Uterus (tissue), 4 donors: ENCODE measurements around the gene PARD3. TPM values are rescaled to one million over a fixed set of nuclear protein-coding genes. Genes with fewer than 3 reads are reported as not detected.
A peak's percentile ranks its signal among the peaks of the same experiment; 100 is the strongest.

Source experiments
- DNase-seq, 2 donors: peaks; one replicate each; pipeline ENCODE4 v3.0.0-alpha.2; 2019 to 2020
- H3K27ac ChIP-seq, 2 donors: fragments of 200-600 bp; sonication (generic); 1 replicate in 1 of 2; 2 replicates in 1 of 2; pipeline ENCODE4 v1.5.1; 2016 to 2018
- H3K27me3 ChIP-seq, 2 donors: fragments of 200-600 bp; sonication (generic); one replicate each; pipeline ENCODE4 v1.5.1; 2018 to 2019; ENCODE audit warnings: control low read depth in 1 of 2
- H3K36me3 ChIP-seq, 2 donors: fragments of 200-600 bp; sonication (generic); one replicate each; pipeline ENCODE4 v1.5.1; 2019; ENCODE audit warnings: control low read depth in 1 of 2
- H3K4me1 ChIP-seq, 2 donors: fragments of 200-600 bp; sonication (generic); one replicate each; pipeline ENCODE4 v1.5.1; 2018 to 2019; ENCODE audit warnings: control low read depth in 1 of 2
- H3K4me3 ChIP-seq, 2 donors: fragments of 200-600 bp; sonication (generic); 1 replicate in 1 of 2; 2 replicates in 1 of 2; pipeline ENCODE4 v1.5.1; 2018 to 2019; ENCODE audit warnings: mild to moderate bottlenecking in 1 of 2
- H3K9me3 ChIP-seq, 2 donors: fragments of 200-600 bp; sonication (generic); one replicate each; pipeline ENCODE4 v1.5.1; 2019; ENCODE audit warnings: control low read depth in 1 of 2
- POLR2A ChIP-seq, 2 donors: fragments of 450-650 bp; IDR thresholded peaks; one replicate each; pipeline ENCODE4 v1.6.1; 2016; ENCODE audit warnings: antibody characterized with exemption in 2 of 2, mild to moderate bottlenecking in 1 of 2, moderate library complexity in 1 of 2
- intact Hi-C: fragments of 100-400 bp; cut with DNase I; formaldehyde crosslinking; loops from one replicate; pipeline ENCODE4 v1.15.1; 2023; ENCODE audit warnings: low total_unique reads
- total RNA-seq, 4 donors: library from RNA; depleted of rRNA in 3 of 4; stranded (reverse); fragments of >200 nt in 3 of 4; gene quantifications; one replicate each; pipeline versions ENCODE4 v1.1.0 to v1.2.4, GENCODE V29; 2014 to 2023
- TF ChIP-seq, protein P1 (sequence below), 4 experiments: fragments of 200-600 bp in 2 of 4; fragments of 450-650 bp in 2 of 4; sonication (generic) in 2 of 4; IDR thresholded peaks; one replicate each; pipeline ENCODE4 v1.5.1; 2016 to 2019; ENCODE audit warnings: antibody characterized with exemption in 4 of 4, mild to moderate bottlenecking in 2 of 4, moderate library complexity in 1 of 4
- donor health status: DM: yes; HTN: yes; CAD: no.

PARD3 gene
- total RNA-seq, 4 donors from 2014 or later, result 42.1 to 96.1 (median 51.5) TPM

DNA sequence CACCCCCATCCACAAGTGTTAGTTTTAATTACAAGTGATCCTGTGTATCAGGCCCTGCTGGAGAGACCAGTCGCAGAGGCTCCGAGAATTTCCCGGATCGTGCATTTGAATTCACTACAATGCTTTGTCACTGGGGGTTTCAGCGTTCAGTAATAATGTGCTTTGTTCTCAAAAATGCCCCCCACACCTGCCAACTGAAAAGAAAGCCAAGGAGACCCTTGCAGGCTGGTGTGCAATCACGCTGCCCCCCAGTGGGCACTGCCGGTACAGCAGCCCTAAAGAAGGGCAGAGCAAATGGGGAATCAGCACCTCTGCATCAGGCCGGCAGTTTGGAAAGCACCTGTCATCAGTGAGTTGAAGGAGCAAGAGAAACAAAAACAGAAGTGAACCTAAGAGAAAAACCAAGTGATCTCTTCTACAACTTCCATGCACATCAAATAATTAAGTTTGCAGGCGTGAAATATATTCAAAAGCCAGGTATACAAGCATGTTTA lies 177.6 kb downstream of the PARD3 start:
- DNase-seq, result peak; percentile 57 to 61
- Histone ChIP-seq H3K4me3 (no peak overlapping the region), H3K27me3 (no peaks in the 10 kb centered on the region), H3K27ac (no peak overlapping the region), H3K9me3 (no peaks in the 10 kb centered on the region), H3K36me3 (no peaks in the 10 kb centered on the region), H3K4me1 (peaks cover 0 to 12% of the 10 kb centered on the region in 2 donors)
- intact Hi-C loops, result loop anchor here (10.0 kb wide), 1 partner anchor 1443 kb away; no protein-coding TSS in a partner anchor
- TF ChIP-seq, protein P1, sequence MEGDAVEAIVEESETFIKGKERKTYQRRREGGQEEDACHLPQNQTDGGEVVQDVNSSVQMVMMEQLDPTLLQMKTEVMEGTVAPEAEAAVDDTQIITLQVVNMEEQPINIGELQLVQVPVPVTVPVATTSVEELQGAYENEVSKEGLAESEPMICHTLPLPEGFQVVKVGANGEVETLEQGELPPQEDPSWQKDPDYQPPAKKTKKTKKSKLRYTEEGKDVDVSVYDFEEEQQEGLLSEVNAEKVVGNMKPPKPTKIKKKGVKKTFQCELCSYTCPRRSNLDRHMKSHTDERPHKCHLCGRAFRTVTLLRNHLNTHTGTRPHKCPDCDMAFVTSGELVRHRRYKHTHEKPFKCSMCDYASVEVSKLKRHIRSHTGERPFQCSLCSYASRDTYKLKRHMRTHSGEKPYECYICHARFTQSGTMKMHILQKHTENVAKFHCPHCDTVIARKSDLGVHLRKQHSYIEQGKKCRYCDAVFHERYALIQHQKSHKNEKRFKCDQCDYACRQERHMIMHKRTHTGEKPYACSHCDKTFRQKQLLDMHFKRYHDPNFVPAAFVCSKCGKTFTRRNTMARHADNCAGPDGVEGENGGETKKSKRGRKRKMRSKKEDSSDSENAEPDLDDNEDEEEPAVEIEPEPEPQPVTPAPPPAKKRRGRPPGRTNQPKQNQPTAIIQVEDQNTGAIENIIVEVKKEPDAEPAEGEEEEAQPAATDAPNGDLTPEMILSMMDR (IDR thresholded peaks at IDR 0.05), result peak; percentile 80 to 95 (median 86)
- TF ChIP-seq POLR2A (IDR thresholded peaks at IDR 0.05), result no peak

DNA sequence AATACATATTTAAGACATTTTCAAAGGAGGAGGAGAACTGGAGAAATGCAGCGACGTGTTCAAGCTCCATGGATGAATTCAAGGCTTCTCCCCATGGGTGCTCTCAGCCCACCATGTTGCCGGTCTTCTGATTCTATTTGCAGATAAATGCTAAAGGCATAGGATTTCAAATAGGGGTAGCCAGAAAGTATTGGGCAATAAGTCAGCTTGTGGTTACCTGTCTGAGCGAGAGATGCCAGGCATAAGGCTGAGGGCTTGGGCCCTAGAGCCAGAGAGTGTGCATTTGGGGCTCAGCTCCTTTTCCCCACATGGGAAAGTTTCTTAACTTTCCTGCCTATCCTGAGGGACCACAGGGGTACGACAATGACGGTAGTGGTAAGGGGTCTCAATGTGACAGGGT lies 180.0 kb downstream of the PARD3 start:
- intact Hi-C loops, result loop anchor here (10.0 kb wide), 1 partner anchor 1440 kb away; no protein-coding TSS in a partner anchor

DNA sequence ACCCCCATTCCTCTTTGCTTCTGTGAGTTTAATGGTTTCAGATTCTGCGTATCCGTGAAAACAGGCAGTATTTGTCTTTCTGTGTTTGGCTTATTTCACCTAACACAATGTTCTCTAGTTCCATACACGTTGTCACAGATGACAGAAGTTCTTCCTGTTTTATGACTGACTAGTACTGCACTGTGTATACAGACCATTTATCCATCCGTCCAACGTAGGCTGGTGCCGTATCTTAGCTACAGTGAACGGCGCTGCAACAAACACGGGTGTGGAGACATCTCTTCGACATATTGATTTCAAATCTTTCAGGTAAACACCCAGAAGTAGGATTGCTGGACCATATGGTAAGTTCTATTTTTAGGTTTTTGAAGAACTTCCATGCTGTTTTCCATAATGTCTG lies 181.7 kb downstream of the PARD3 start:
- Histone ChIP-seq H3K27ac (no peak overlapping the region), H3K27me3 (no peaks in the 10 kb centered on the region), H3K4me1 (peaks cover 0 to 12% of the 10 kb centered on the region in 2 donors), H3K36me3 (no peaks in the 10 kb centered on the region), H3K9me3 (no peaks in the 10 kb centered on the region), H3K4me3 (no peak overlapping the region)
- intact Hi-C loops, result loop anchor here (10.0 kb wide), 1 partner anchor 1439 kb away; no protein-coding TSS in a partner anchor
- DNase-seq, result no peak
- TF ChIP-seq, protein P1 (IDR thresholded peaks at IDR 0.05), result no peak
- no peak for TF ChIP-seq POLR2A (IDR thresholded peaks at IDR 0.05)

More for the DNA sequence above, 180.0 kb downstream of the PARD3 start:
- Histone ChIP-seq H3K27me3 (no peaks in the 10 kb centered on the region), H3K4me1 (peaks cover 0 to 12% of the 10 kb centered on the region in 2 donors), H3K27ac (no peak overlapping the region), H3K36me3 (no peaks in the 10 kb centered on the region), H3K9me3 (no peaks in the 10 kb centered on the region), H3K4me3 (no peak overlapping the region)
- no peak for TF ChIP-seq POLR2A (IDR thresholded peaks at IDR 0.05)
- TF ChIP-seq, protein P1 (IDR thresholded peaks at IDR 0.05), result no peak
- no peak for DNase-seq

DNA sequence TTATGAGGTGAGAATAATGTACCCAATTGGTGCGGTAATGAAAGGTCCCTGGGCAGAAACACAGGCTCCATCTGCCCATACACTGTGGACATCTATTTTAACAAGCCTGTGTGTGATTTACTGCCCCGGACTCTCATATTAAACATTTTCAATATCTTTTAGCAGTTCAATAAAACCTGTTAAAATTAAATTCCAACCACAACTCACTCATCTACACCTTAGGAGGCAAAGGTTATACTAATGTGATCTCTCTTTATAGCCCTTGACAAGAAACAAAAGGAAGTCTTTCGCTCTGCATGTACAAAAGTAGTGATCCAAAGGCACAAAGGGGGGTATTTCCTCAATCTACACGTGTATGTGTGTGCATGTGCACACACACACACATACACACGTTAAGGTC lies 186.0 kb downstream of the PARD3 start:
- Histone ChIP-seq H3K27me3 (no peaks in the 10 kb centered on the region), H3K27ac (no peak overlapping the region), H3K4me1 (peaks cover 0 to 4% of the 10 kb centered on the region in 2 donors), H3K36me3 (no peaks in the 10 kb centered on the region), H3K9me3 (no peaks in the 10 kb centered on the region), H3K4me3 (no peak overlapping the region)
- TF ChIP-seq, protein P1 (IDR thresholded peaks at IDR 0.05), result no peak
- TF ChIP-seq POLR2A (IDR thresholded peaks at IDR 0.05), result no peak
- intact Hi-C loops, result no loop called here
- DNase-seq, result no peak

DNA sequence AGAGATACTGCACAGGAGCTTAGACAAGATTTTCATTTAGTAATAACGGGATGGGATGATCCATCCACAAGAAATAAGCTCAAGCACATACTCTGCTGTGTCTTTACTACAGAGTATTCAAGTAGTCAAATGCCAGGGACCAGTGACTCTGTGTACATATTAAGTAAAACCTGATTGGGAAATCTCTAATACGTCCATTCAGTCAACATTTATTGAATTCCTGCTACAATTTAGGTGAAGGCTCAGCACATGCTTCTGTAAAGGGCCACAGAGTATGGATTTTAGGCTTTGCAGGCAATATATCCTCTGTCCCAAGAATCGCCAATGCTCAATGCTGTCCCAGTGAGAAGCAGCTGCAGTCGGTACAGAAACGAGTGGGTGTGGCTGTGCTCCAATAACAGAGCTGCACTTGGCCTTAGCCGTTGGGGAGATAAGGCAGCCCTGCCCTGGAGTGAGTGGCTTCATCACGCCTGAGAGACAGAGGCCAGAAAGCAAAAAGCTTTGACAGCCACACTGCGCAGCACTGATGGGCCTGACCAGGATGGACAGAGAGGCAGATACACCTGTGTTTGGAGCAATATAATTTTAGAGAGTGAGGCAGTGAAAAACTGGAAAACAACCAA lies 186.8 kb downstream of the PARD3 start:
- Histone ChIP-seq H3K4me1 (peaks cover 0 to 4% of the 10 kb centered on the region in 2 donors), H3K4me3 (no peak overlapping the region), H3K9me3 (no peaks in the 10 kb centered on the region), H3K27me3 (no peaks in the 10 kb centered on the region), H3K36me3 (no peaks in the 10 kb centered on the region), H3K27ac (no peak overlapping the region)
- no peak for TF ChIP-seq POLR2A (IDR thresholded peaks at IDR 0.05)
- TF ChIP-seq, protein P1 (IDR thresholded peaks at IDR 0.05), result no peak
- intact Hi-C loops, result no loop called here
- peak; percentile 40 to 58 for DNase-seq
